ENCODE results near the gene HINFP. TPM values are rescaled to one million over a fixed set of nuclear protein-coding genes. Genes with fewer than 3 reads are reported as not detected.
"Not testable (repeated sequence)": the region's sequence is repeated elsewhere in the genome, so short reads cannot be mapped to it uniquely, and the experiment has no call there.

The HINFP gene
- total and polyA plus RNA-seq, 3 experiments from 2014 or later = 14.6 to 29.1 (median 26.8) TPM

GRCh38 chr11:119167077-119167458, 45.7 kb downstream of the HINFP start:
- H3K9me3 ChIP-seq (ENCODE audit: low read length); H3K27me3 ChIP-seq (ENCODE audit: insufficient read depth, low read length, poor library complexity, severe bottlenecking); H3K9me3 Mint-ChIP-seq; H3K4me3 ChIP-seq (ENCODE audit: low read length); POLR2A ChIA-PET; H3K36me3 ChIP-seq (ENCODE audit: insufficient read depth, low read length); H3K36me3 Mint-ChIP-seq; DNase-seq; H3K27ac ChIP-seq (ENCODE audit: low read depth, low read length); H3K27me3 Mint-ChIP-seq; H3K4me1 ChIP-seq (ENCODE audit: insufficient read depth, low read length): not testable (repeated sequence)
- CTCF ChIA-PET = interaction anchor here (1.2 kb wide), 1 partner anchor 30 kb away, joined by 5 read pairs; no protein-coding TSS in a partner anchor
- peak overlapping the region in 1 of 8 donors; percentile 75 for H3K27ac Mint-ChIP-seq
- H3K4me1 Mint-ChIP-seq = peaks cover 5 to 14% (median 6%) of the 10 kb centered on the region in 3 donors
- peak overlapping the region in 4 of 7 donors; percentile 15 to 80 (median 51) for H3K4me3 Mint-ChIP-seq

- no peaks in the 10 kb centered on the region for H3K9me3 Mint-ChIP-seq
- Histone ChIP-seq H3K4me3 (ENCODE audit: low read length) (no peak overlapping the region), H3K27me3 (ENCODE audit: insufficient read depth, low read length, poor library complexity, severe bottlenecking) (no peaks in the 10 kb centered on the region), H3K27ac (ENCODE audit: low read depth, low read length) (no peak overlapping the region), H3K4me1 (ENCODE audit: insufficient read depth, low read length) (peaks cover 7% of the 10 kb centered on the region), H3K9me3 (ENCODE audit: low read length) (no peaks in the 10 kb centered on the region), H3K36me3 (ENCODE audit: insufficient read depth, low read length) (no peaks in the 10 kb centered on the region)
- ChIA-PET POLR2A (no interaction called here), CTCF (interaction anchor here (1.2 to 1.9 kb wide), 2 partner anchors 29 to 52 kb away, joined by 4 to 5 read pairs; no protein-coding TSS in a partner anchor)
- peak overlapping the region; percentile 79 to 93 (median 83) for H3K4me3 Mint-ChIP-seq
- peaks cover 0 to 4% (median 0%) of the 10 kb centered on the region in 3 donors for H3K36me3 Mint-ChIP-seq
- no peak for DNase-seq
- peaks cover 5 to 14% (median 6%) of the 10 kb centered on the region in 3 donors for H3K4me1 Mint-ChIP-seq
- peak overlapping the region in 5 of 8 donors; percentile 26 to 93 (median 83) for H3K27ac Mint-ChIP-seq
- no peaks in the 10 kb centered on the region for H3K27me3 Mint-ChIP-seq
Observed at GRCh38 chr11:119167933-119168332, 46.6 kb downstream of the HINFP start.

GRCh38 chr11:119168471-119169281, 47.3 kb downstream of the HINFP start, which contains the start of gene NLRX1:
Gene NLRX1, plus strand, starts transcription at chr11:119168725. Its CDS starts 2,679 bp downstream, at chr11:119171404.
- peak within 1 kb of the TSS; percentile 87 to 97 (median 90) for H3K4me3 Mint-ChIP-seq
- ChIA-PET CTCF (interaction anchor here (0.7 to 2.4 kb wide), 26 partner anchors 8 to 206 kb away, joined by 3 to 13 read pairs (median 3); partner anchors contain the start of genes ABCG4, CBL and VPS11), POLR2A (interaction anchor here (0.5 kb wide), 1 partner anchor 728 kb away, joined by 3 read pairs; no protein-coding TSS in a partner anchor)
- peaks cover 5 to 14% (median 6%) of the 10 kb centered on the region in 3 donors for H3K4me1 Mint-ChIP-seq
- Histone ChIP-seq H3K27me3 (ENCODE audit: insufficient read depth, low read length, poor library complexity, severe bottlenecking) (no peaks in the 10 kb centered on the region), H3K4me3 (ENCODE audit: low read length) (peak within 1 kb of the TSS; percentile 66), H3K4me1 (ENCODE audit: insufficient read depth, low read length) (peaks cover 7% of the 10 kb centered on the region), H3K9me3 (ENCODE audit: low read length) (no peaks in the 10 kb centered on the region), H3K36me3 (ENCODE audit: insufficient read depth, low read length) (no peaks in the 10 kb centered on the region), H3K27ac (ENCODE audit: low read depth, low read length) (peak within 1 kb of the TSS; percentile 67)
- peaks cover 0 to 9% (median 0%) of the 10 kb centered on the region in 3 donors for H3K36me3 Mint-ChIP-seq
- no peaks in the 10 kb centered on the region for H3K27me3 Mint-ChIP-seq
- peak; percentile 70 to 87 (median 76) for DNase-seq
- peak within 1 kb of the TSS; percentile 79 to 97 (median 88) for H3K27ac Mint-ChIP-seq
- no peaks in the 10 kb centered on the region for H3K9me3 Mint-ChIP-seq

- CTCF ChIA-PET = interaction anchor here (0.7 to 2.4 kb wide), 26 partner anchors 9 to 205 kb away, joined by 3 to 13 read pairs (median 3); partner anchors contain the start of genes ABCG4, CBL and VPS11
- POLR2A ChIA-PET = interaction anchor here (0.5 to 0.7 kb wide), 2 partner anchors 22 to 728 kb away, joined by 3 read pairs; no protein-coding TSS in a partner anchor
- H3K36me3 ChIP-seq (ENCODE audit: insufficient read depth, low read length) = peaks cover under 1% of the 10 kb centered on the region
- Mint-ChIP-seq H3K27me3 (no peaks in the 10 kb centered on the region), H3K36me3 (peaks cover 0 to 14% (median 3%) of the 10 kb centered on the region in 3 donors), H3K27ac (peak overlapping the region; percentile 79 to 97 (median 88)), H3K4me3 (peak overlapping the region; percentile 87 to 97 (median 90)), H3K9me3 (no peaks in the 10 kb centered on the region), H3K4me1 (peaks cover 5 to 14% (median 6%) of the 10 kb centered on the region in 3 donors)
- H3K9me3 ChIP-seq (ENCODE audit: low read length) = no peaks in the 10 kb centered on the region
- H3K27ac ChIP-seq (ENCODE audit: low read depth, low read length) = peak overlapping the region; percentile 67
- DNase-seq = no peak
- H3K4me1 ChIP-seq (ENCODE audit: insufficient read depth, low read length) = peaks cover 7% of the 10 kb centered on the region
- H3K4me3 ChIP-seq (ENCODE audit: low read length) = peak overlapping the region; percentile 66
- no peaks in the 10 kb centered on the region for H3K27me3 ChIP-seq (ENCODE audit: insufficient read depth, low read length, poor library complexity, severe bottlenecking)
Observed at GRCh38 chr11:119169282-119169719, 47.9 kb downstream of the HINFP start.

GRCh38 chr11:119172513-119172912, 51.1 kb downstream of the HINFP start:
- peaks cover 2% of the 10 kb centered on the region for H3K36me3 ChIP-seq (ENCODE audit: insufficient read depth, low read length)
- ChIA-PET POLR2A (no interaction called here), CTCF (interaction anchor here (2.4 kb wide), 1 partner anchor 151 kb away, joined by 6 read pairs; no protein-coding TSS in a partner anchor)
- H3K4me3 ChIP-seq (ENCODE audit: low read length) = no peak overlapping the region
- no peaks in the 10 kb centered on the region for H3K9me3 ChIP-seq (ENCODE audit: low read length)
- Mint-ChIP-seq H3K27me3 (peaks cover 0 to 2% of the 10 kb centered on the region in 2 donors), H3K9me3 (no peaks in the 10 kb centered on the region), H3K36me3 (peaks cover 0 to 29% (median 3%) of the 10 kb centered on the region in 3 donors), H3K4me3 (peak overlapping the region in 1 of 7 donors; percentile 52), H3K4me1 (peaks cover 5 to 14% (median 6%) of the 10 kb centered on the region in 3 donors), H3K27ac (no peak overlapping the region)
- H3K4me1 ChIP-seq (ENCODE audit: insufficient read depth, low read length) = peaks cover 7% of the 10 kb centered on the region
- no peak overlapping the region for H3K27ac ChIP-seq (ENCODE audit: low read depth, low read length)
- H3K27me3 ChIP-seq (ENCODE audit: insufficient read depth, low read length, poor library complexity, severe bottlenecking) = no peaks in the 10 kb centered on the region
- DNase-seq = no peak

- Histone ChIP-seq H3K4me1 (ENCODE audit: insufficient read depth, low read length) (peaks cover 16% of the 10 kb centered on the region), H3K27ac (ENCODE audit: low read depth, low read length) (no peak overlapping the region), H3K27me3 (ENCODE audit: insufficient read depth, low read length, poor library complexity, severe bottlenecking) (no peaks in the 10 kb centered on the region), H3K36me3 (ENCODE audit: insufficient read depth, low read length) (peaks cover 2% of the 10 kb centered on the region), H3K9me3 (ENCODE audit: low read length) (no peaks in the 10 kb centered on the region), H3K4me3 (ENCODE audit: low read length) (no peak overlapping the region)
- Mint-ChIP-seq H3K9me3 (no peaks in the 10 kb centered on the region), H3K27ac (no peak overlapping the region), H3K4me3 (no peak overlapping the region), H3K27me3 (peaks cover 0 to 2% of the 10 kb centered on the region in 2 donors), H3K36me3 (peaks cover 0 to 32% (median 3%) of the 10 kb centered on the region in 3 donors), H3K4me1 (peaks cover 5 to 14% (median 9%) of the 10 kb centered on the region in 3 donors)
- CTCF ChIA-PET = interaction anchor here (1.4 to 2.4 kb wide), 2 partner anchors 111 to 150 kb away, joined by 3 to 6 read pairs; no protein-coding TSS in a partner anchor
- no peak for DNase-seq
- POLR2A ChIA-PET = no interaction called here
Observed at GRCh38 chr11:119173453-119173852, 52.1 kb downstream of the HINFP start.

- no peak for DNase-seq
- H3K4me1 ChIP-seq (ENCODE audit: insufficient read depth, low read length) = peaks cover 11% of the 10 kb centered on the region
- no peaks in the 10 kb centered on the region for H3K9me3 ChIP-seq (ENCODE audit: low read length)
- no peaks in the 10 kb centered on the region for H3K9me3 Mint-ChIP-seq
- H3K27me3 ChIP-seq (ENCODE audit: insufficient read depth, low read length, poor library complexity, severe bottlenecking) = no peaks in the 10 kb centered on the region
- H3K27ac Mint-ChIP-seq = peak overlapping the region in 2 of 8 donors; percentile 23 to 69
- peaks cover 0 to 3% (median 3%) of the 10 kb centered on the region in 3 donors for H3K4me1 Mint-ChIP-seq
- H3K4me3 ChIP-seq (ENCODE audit: low read length) = no peak overlapping the region
- H3K36me3 Mint-ChIP-seq = peaks cover 0 to 39% (median 3%) of the 10 kb centered on the region in 3 donors
- peaks cover 2% of the 10 kb centered on the region for H3K36me3 ChIP-seq (ENCODE audit: insufficient read depth, low read length)
- H3K27ac ChIP-seq (ENCODE audit: low read depth, low read length) = no peak overlapping the region
- ChIA-PET CTCF (no interaction called here), POLR2A (no interaction called here)
- no peak overlapping the region for H3K4me3 Mint-ChIP-seq
- peaks cover 0 to 2% of the 10 kb centered on the region in 2 donors for H3K27me3 Mint-ChIP-seq
Observed at GRCh38 chr11:119175493-119176077, 54.2 kb downstream of the HINFP start.

Measured in CD8-positive, alpha-beta memory T cell (primary cell).